HG02678 (cell line): ENCODE results near the gene FBXO28.

Experiments
- ATAC-seq: cut with Tn5 transposase; IDR thresholded peaks from one replicate; pipeline ENCODE4 v1.9.1; 2021; ENCODE audit warnings: mild to moderate bottlenecking, moderate library complexity; ENCODE audit not compliant: unreplicated experiment

The FBXO28 gene

GRCh38 chr1:224149709-224150108, 35.8 kb downstream of the FBXO28 start:
- ATAC-seq, result no peak

DNA sequence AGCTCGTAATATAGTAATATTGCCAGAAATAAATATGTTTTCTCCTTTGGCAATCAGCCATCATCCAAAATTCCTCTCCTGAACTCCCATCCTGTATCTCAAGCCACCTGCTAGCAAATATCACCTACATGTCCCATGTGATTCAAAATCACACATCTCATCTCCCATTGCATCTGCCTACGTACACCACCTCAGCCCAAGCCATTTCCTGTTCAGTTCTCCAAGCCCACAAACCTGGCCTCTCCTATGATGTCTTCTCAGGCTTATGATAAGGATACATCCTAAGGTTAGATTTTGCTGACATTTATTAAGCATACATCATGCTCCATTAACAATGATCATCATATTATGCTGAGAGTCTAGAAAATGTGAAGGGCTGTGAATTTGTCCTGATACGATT, 37.2 kb downstream of the FBXO28 start:
- ATAC-seq, result no peak

- no peak for ATAC-seq
Observed at GRCh38 chr1:224157316-224157715, 43.4 kb downstream of the FBXO28 start.

DNA sequence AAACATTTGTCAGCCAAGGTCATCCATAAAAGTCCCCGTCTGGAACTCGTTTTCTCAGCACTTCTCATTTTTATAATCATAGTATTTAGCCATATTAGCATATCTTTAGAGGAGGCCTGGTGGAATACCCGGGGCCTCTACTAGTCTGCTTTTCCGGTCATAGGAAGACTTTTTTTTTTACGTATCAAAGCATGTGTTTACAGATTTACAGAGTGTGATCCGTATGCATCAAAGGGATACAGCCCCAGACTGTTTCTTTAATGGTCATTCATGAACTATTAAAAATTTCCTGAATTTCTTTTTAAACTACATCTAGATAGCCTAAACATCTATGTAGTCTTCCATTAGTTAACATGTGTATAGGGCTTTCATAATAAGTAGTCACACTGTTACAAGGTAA, 45.6 kb downstream of the FBXO28 start:
- ATAC-seq, result no peak

- ATAC-seq, result no peak
Observed at GRCh38 chr1:224160171-224160682, 46.3 kb downstream of the FBXO28 start.

DNA sequence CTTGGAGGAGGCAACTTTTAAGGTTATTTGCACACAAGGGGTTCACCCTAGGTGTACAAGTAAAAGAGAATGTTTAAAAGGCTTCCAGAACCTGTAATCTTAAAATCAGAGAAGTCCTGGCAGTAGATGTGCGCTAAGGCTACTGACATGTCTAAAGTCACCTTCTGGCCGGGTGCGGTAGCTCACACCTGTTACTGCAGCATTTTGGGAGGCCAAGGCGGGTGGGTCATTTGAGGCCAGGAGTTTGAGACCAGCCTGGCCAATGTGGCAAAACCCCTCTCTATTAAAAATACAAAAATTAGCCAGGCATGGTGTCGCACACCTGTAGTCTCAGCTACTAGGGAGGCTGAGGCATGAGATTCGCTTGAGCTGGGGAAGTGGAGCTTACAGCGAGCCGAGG, 48.9 kb downstream of the FBXO28 start:
- ATAC-seq, result no peak

DNA sequence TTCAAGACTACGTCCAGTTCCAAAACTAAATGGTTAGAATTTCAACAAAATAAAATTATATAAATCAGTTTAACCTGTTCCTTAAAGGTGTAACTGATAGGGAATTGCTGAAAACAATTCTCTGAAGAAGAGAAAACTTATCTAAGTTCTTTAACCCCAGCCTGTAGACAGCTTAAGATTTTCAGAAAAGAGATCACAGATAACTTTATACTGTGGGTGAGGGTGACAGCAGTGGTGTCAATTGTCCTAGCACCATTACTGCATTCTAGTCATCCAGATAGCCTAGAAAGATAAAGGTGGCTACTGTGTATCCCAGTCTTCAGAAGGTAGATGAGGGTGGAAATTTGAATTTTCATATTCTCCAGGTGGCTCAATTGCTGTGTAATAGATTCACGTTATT, 49.4 kb downstream of the FBXO28 start:
- ATAC-seq, result no peak

GRCh38 chr1:224168859-224169380, 55.0 kb downstream of the FBXO28 start:
- peak; percentile 89 for ATAC-seq

- no peak for ATAC-seq
Observed at GRCh38 chr1:224169718-224170270, 55.9 kb downstream of the FBXO28 start.

DNA sequence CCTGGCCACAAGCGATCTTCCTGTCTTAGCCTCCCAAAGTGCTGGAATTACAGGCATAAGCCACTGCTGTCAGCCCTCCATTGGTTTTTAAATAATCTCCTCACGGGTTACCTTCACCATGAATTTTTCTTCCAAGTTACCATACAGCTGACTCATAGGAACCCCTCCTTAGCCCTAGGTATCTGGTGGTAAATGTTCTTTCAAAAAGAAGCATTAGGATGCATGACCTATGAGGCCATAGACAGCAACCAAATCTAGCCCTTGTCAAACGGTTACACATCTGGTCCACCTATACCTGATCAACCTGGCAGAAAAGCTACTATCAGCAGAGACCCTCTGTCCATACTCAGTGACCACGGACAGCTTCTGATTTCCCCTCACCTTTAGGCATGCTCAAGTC, 56.4 kb downstream of the FBXO28 start:
- no peak for ATAC-seq

- ATAC-seq, result no peak
Observed at GRCh38 chr1:224170748-224171478, 57.0 kb downstream of the FBXO28 start.

DNA sequence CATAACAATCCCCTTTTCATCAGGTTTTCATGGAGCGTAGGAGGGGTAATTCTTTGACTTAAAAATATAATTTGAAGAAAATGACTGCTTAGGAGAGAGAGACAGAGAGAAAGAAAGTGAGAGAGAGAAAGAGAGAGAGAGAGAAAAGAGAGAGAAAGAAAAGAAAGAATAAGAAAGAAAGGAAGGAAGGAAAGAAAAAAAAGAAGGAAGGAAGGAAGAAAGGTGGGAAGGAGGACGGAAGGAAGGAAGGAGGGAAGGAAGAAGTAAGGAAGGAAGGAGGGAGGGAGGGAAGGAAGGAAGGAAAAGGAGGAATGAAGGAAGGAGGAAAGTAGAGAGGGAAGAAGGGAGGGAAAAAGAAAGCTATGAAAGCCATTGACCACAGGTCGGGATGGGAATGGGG, 58.3 kb downstream of the FBXO28 start:
- ATAC-seq, result no peak

- ATAC-seq, result no peak
Observed at GRCh38 chr1:224173523-224173922, 59.6 kb downstream of the FBXO28 start.

DNA sequence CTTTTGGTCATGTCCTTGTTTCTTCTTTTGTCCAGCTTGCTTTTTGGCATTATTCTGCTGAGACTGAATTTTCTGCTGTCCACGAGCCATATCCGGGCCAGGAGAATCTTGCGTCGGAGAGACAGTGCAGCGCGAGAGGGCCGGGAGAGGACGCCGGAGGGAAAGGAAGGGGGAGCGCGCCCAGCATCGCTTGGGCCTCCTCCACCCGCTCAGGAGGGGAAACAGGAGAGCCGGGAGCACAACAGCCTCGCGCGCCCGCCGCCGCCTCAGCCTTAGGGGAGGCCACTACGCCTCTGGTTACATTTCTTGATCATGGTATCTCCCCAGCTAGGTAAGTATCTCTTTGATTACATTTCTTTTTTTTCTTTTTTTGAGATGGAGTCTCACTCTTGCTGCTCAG, 61.7 kb downstream of the FBXO28 start:
- ATAC-seq, result no peak

- ATAC-seq, result no peak
Observed at GRCh38 chr1:224177356-224177999, 63.6 kb downstream of the FBXO28 start.

GRCh38 chr1:224178894-224179293, 65.0 kb downstream of the FBXO28 start:
- no peak for ATAC-seq

DNA sequence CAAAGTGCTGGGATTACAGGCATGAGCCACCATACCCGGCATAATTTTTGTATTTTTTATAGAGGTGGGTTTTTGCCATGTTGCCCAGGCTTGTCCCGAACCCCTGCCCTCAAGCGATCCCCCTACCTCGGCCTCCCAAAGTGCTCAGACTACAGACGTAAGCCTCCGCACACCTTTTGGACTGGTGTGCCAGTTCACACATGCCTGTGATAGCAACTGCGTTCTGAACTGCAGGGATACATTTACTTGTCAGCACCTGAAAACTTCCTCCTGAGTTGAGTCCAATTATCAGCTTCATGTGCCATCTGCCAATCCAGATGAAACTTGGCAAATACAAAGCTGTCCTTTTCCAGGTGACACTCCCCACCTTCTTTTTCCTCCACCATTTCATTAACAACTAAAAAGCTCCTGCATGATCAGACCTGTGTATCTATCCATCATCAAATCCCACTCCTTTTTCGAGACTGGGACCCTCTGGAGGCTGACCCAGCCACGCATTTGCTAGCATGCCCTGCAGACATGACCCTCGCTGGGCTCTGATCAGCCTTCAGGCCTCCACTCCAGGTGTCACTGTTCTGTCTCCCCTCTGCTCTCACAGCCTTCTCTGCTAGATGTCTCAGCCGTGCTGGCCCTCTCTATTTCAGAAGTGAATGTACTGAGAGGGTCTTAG, 67.0 kb downstream of the FBXO28 start:
- ATAC-seq, result no peak

DNA sequence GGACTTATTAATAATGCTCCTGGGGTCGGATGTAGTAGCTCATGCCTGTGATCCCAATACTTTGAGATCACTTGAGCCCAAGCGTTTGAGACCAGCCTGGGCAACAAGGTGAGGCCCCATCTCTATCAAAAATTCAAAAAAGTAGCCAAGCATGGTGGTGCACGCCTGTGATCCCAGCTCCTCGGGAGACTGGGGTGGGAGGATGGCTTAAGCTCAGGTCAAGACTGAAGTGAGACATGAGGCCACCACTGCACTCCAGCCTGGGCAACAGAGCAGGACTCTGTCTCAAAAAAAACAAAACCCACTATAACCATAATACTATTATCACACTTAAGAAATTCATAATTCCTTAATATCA, 67.5 kb downstream of the FBXO28 start:
- ATAC-seq, result no peak

GRCh38 chr1:224182057-224182865, 68.3 kb downstream of the FBXO28 start:
- ATAC-seq, result peak; percentile 48

DNA sequence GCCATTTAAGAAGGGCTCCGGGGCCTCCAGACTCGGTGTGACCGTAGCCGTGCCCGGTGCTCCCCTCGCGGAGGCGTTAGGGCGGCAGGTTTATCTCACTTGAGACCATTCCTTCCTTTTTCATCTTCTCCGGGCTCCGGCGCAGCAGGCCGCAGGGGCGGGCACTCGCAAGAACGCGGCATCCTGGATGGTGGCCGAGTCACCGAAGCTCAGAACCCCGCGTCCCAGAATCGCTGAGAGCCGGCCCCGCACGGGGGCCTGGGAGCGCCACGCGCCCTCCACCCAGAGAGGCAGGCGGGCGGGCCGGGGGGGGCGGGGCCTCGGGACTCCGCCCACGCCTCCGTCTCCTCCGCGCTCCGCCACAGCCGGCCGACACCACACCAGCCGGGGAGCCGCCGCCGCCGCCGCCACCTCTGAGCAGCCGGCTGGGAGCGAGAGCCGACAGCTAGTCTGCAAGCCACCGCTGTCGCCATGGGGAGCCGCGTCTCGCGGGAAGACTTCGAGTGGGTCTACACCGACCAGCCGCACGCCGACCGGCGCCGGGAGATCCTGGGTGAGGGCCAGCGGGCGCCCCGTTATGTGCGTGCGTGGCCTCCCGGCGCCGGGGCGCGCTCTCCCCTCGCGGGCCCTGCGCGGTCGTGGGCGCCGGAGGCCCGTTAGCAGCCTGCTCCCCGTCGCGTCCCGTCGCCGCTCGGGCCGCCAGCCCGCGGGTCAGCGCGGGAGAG, 69.1 kb downstream of the FBXO28 start, which contains the start of gene DEGS1:
TSS of gene DEGS1 (plus strand) at position 375 of the 725 bp plus-strand sequence. CDS start at position 472, 97 bp downstream.
- ATAC-seq, result peak; percentile 69
